ENCODE data around the gene HMCN2. TPM values are rescaled to one million over a fixed set of nuclear protein-coding genes. Genes with fewer than 3 reads are reported as not detected.

HMCN2 gene
- total and polyA plus RNA-seq, 2 of the 4 experiments (the other 2 are of a cell fraction) = 0.02 TPM; not detected in 1

DNA sequence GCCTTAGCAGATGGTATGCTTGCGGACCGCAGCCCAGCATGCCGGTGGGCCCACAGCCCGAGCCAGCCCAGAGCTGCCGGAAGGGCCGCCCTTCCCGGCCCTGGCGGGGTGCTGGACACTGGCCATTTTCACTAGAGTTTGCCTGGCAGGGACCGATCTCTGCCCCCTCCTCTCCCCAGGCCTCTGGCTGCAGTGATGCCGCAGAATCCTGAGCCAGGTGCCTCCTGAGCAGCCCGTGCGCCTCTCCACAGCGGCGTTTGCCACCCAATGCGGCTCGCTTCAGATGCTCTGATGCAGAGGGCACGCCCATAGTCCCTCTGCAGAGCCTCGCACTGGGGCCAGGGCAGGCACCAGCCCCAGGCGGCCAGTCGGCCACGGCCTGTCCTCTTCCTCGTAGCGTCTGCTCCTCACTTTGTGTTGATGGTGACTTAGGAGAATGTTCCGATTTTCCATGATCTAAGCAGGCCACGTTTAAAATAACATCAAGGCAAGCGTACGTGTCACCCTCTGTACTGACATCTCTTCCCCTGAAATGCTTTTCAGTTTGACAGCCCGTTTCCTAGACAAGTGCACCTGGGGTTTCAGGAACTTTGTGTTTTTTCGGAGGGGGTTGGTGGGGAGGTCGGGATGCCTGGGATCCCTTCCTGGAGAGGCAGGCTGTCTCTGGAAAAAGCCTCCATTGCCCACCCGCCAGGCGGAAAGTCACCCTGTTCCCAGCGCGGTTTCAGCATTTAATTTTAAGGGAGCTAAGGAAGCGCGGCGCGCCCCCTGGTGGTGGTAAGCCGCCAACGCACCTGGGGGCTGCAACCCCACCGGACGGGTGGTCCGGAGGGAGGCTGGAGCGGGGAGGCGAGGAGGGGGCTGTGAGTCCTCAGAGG is 29.8 kb upstream of the HMCN2 start:
- H2AFZ ChIP-seq (replicated peaks; ENCODE audit: low read length, poor library complexity) = no peak overlapping the region
- H4K91ac ChIP-seq (ENCODE audit: insufficient read depth, low read depth, low read length) = no peak overlapping the region
- H2AK5ac ChIP-seq (ENCODE audit: low read depth, low read length) = peak overlapping the region; percentile 61
- H3K23ac ChIP-seq (ENCODE audit: low read depth, low read length) = no peak overlapping the region
- no peak overlapping the region; the same call in 1 of the 2 replicates for H4K5ac ChIP-seq (ENCODE audit: low read depth, low read length)
- H3K56ac ChIP-seq (ENCODE audit: extremely low read depth, insufficient read depth, low read length) = no peak overlapping the region
- H3K79me1 ChIP-seq (ENCODE audit: low read depth in 1 of 2, low read length in 2 of 2) = peaks cover 0 to 16% of the 10 kb centered on the region in 2 experiments; a peak in 2 of 4 replicates
- in situ Hi-C loops (cut with MboI; ENCODE audit: low sequenced_read_pairs) (loop anchor here (25.0 kb wide), 1 partner anchor 123 kb away; no protein-coding TSS in a partner anchor), intact Hi-C loops (cut with micrococcal nuclease) (loop anchor here (1.0 to 10.0 kb wide), 4 partner anchors 63 to 351 kb away; partner anchors contain the start of gene NCS1), dilution Hi-C loops (cut with HindIII; ENCODE audit: low sequenced_read_pairs, unreplicated experiment) (loop anchor here (25.0 kb wide), 1 partner anchor 123 kb away; no protein-coding TSS in a partner anchor)
- H2BK20ac ChIP-seq (ENCODE audit: low read depth, low read length) = no peak overlapping the region
- no peak overlapping the region for H3K9ac ChIP-seq (ENCODE audit: low read depth, low read length)
- peaks cover 17% of the 10 kb centered on the region for H3K9me1 ChIP-seq (ENCODE audit: insufficient read depth, low read length)
- H3K4me2 ChIP-seq (ENCODE audit: low read depth, low read length) = no peak overlapping the region
- no peak overlapping the region for H3K18ac ChIP-seq (ENCODE audit: low read depth, low read length)
- peak overlapping the region; percentile 60 for H2AK9ac ChIP-seq (replicated peaks; ENCODE audit: low read depth, low read length, poor library complexity)
- H2BK5ac ChIP-seq (ENCODE audit: low read depth, low read length, poor library complexity, severe bottlenecking) = no peak overlapping the region
- H3K27me3 ChIP-seq (ENCODE audit: control insufficient read depth, insufficient read depth, low read length) = no peaks in the 10 kb centered on the region
- H2BK120ac ChIP-seq (ENCODE audit: low read depth, low read length) = no peak overlapping the region; the same call in 1 of the 2 replicates
- peaks cover 8% of the 10 kb centered on the region for H3K4me1 ChIP-seq (ENCODE audit: control insufficient read depth, insufficient read depth, low read length)
- peaks cover 22% of the 10 kb centered on the region; the same call in 1 of the 2 replicates for H4K20me1 ChIP-seq (ENCODE audit: insufficient read depth, low read length)
- H3K4me3 ChIP-seq (ENCODE audit: insufficient read depth, low read depth, low read length) = no peak overlapping the region
- no peak overlapping the region for H3K27ac ChIP-seq (ENCODE audit: insufficient read depth, low read length)
- H3K14ac ChIP-seq (replicated peaks; ENCODE audit: low read depth, low read length) = no peak overlapping the region
- H3K36me3 ChIP-seq (ENCODE audit: control insufficient read depth, insufficient read depth, low read length) = peaks cover 23% of the 10 kb centered on the region
- ChIA-PET CTCF (interaction anchor here (1.2 kb wide), 1 partner anchor 128 kb away, joined by 7 read pairs; no protein-coding TSS in a partner anchor), POLR2A (ENCODE audit: unreplicated experiment) (no interaction called here)
- WGBS, 2 experiments (ENCODE audit: extremely low coverage in 2 of 2, insufficient read length in 1 of 2) = 95% methylated on average over 4 of the region's 45 CpGs; no CpG with 5 or more reads in 1 of the 2 experiments
- H4K8ac ChIP-seq (ENCODE audit: low read depth in 2 of 2, low read length in 2 of 2) = no peak overlapping the region; a peak in 1 of 4 replicates
- H3K9me3 ChIP-seq (ENCODE audit: control insufficient read depth, insufficient read depth, low read length) = no peaks in the 10 kb centered on the region
- BruUV-seq (replicated peaks) = no TSS peak
- ATAC-seq (ENCODE audit: low read depth) = peak; percentile 63
- no peak overlapping the region for H2BK15ac ChIP-seq (ENCODE audit: low read depth, low read length)
- no peak overlapping the region for H3K4ac ChIP-seq (ENCODE audit: low read depth, low read length)
- peak; percentile 50 for DNase-seq
- no peak for TF ChIP-seq FOS (IDR thresholded peaks at IDR 0.05; ENCODE audit: low read depth, low read length)
- TF ChIP-seq RAD21 (IDR thresholded peaks at IDR 0.05; ENCODE audit: low read length) = peak; percentile 88
- peak; percentile 67 for TF ChIP-seq MAZ (IDR thresholded peaks at IDR 0.05; ENCODE audit: borderline replicate concordance, low read depth, low read length)
- TF ChIP-seq BHLHE40 (IDR thresholded peaks at IDR 0.05; ENCODE audit: low read depth, low read length) = no peak
- TF ChIP-seq, protein P1, sequence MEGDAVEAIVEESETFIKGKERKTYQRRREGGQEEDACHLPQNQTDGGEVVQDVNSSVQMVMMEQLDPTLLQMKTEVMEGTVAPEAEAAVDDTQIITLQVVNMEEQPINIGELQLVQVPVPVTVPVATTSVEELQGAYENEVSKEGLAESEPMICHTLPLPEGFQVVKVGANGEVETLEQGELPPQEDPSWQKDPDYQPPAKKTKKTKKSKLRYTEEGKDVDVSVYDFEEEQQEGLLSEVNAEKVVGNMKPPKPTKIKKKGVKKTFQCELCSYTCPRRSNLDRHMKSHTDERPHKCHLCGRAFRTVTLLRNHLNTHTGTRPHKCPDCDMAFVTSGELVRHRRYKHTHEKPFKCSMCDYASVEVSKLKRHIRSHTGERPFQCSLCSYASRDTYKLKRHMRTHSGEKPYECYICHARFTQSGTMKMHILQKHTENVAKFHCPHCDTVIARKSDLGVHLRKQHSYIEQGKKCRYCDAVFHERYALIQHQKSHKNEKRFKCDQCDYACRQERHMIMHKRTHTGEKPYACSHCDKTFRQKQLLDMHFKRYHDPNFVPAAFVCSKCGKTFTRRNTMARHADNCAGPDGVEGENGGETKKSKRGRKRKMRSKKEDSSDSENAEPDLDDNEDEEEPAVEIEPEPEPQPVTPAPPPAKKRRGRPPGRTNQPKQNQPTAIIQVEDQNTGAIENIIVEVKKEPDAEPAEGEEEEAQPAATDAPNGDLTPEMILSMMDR (conservative IDR thresholded peaks at IDR 0.05; ENCODE audit: low read depth, low read length) = peak; percentile 87
- no peak for TF ChIP-seq USF2 (IDR thresholded peaks at IDR 0.05; ENCODE audit: low read depth, low read length)
- no peak for TF ChIP-seq MXI1 (IDR thresholded peaks at IDR 0.05; ENCODE audit: borderline replicate concordance, low read depth, low read length)
- TF ChIP-seq CEBPB (IDR thresholded peaks at IDR 0.05; ENCODE audit: low read depth, low read length) = no peak
- no peak for TF ChIP-seq NFE2L2 (IDR thresholded peaks at IDR 0.05; ENCODE audit: low read depth, low read length)
- TF ChIP-seq MAFK (IDR thresholded peaks at IDR 0.05; ENCODE audit: low read depth, low read length) = no peak
- TF ChIP-seq SMC3 (IDR thresholded peaks at IDR 0.05; ENCODE audit: low read depth, low read length) = peak; percentile 89
- TF ChIP-seq, protein P2, sequence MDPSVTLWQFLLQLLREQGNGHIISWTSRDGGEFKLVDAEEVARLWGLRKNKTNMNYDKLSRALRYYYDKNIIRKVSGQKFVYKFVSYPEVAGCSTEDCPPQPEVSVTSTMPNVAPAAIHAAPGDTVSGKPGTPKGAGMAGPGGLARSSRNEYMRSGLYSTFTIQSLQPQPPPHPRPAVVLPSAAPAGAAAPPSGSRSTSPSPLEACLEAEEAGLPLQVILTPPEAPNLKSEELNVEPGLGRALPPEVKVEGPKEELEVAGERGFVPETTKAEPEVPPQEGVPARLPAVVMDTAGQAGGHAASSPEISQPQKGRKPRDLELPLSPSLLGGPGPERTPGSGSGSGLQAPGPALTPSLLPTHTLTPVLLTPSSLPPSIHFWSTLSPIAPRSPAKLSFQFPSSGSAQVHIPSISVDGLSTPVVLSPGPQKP (IDR thresholded peaks at IDR 0.05; ENCODE audit: borderline replicate concordance, low read depth, low read length) = no peak
- no peak for TF ChIP-seq POLR2A (IDR thresholded peaks at IDR 0.05; ENCODE audit: low read depth, low read length)
